Lung (tissue), 16 donors: ENCODE results near the gene CTDNEP1. TPM values are rescaled to one million over a fixed set of nuclear protein-coding genes. Genes with fewer than 3 reads are reported as not detected.

Experiments used
- ATAC-seq: fragments of 200-7000 bp; cut with Tn5 transposase; one replicate; pipeline ENCODE4 v1.9.1; 2020; ENCODE audit warnings: moderate number of reproducible peaks; ENCODE audit not compliant: insufficient read depth, low FRiP score
- DNase-seq, 3 donors: peaks; one replicate each; pipeline ENCODE4 v3.0.0-alpha.2; 2013 to 2017
- H3K27ac ChIP-seq, 2 donors: one replicate each; pipeline ENCODE4 v1.5.1; 2013; ENCODE audit warnings: mild to moderate bottlenecking in 2 of 2, moderate library complexity in 2 of 2, control low read depth in 1 of 2, inconsistent platforms in 1 of 2, low read depth in 1 of 2, low read length in 1 of 2
- H3K27me3 ChIP-seq, 3 donors: one replicate each; pipeline ENCODE4 v1.5.1; 2013; ENCODE audit warnings: low read length in 2 of 3; ENCODE audit not compliant: control insufficient read depth in 3 of 3, insufficient read depth in 3 of 3
- H3K36me3 ChIP-seq, 4 donors: one replicate each; pipeline ENCODE4 v1.5.1; 2013; ENCODE audit warnings: low read length in 4 of 4, mild to moderate bottlenecking in 1 of 4, moderate library complexity in 1 of 4; ENCODE audit not compliant: control insufficient read depth in 4 of 4, insufficient read depth in 4 of 4
- H3K4me1 ChIP-seq, 5 donors: one replicate each; pipeline ENCODE4 v1.5.1; 2013; ENCODE audit warnings: low read length in 5 of 5, mild to moderate bottlenecking in 2 of 5, moderate library complexity in 1 of 5; ENCODE audit not compliant: control insufficient read depth in 5 of 5, insufficient read depth in 5 of 5
- H3K4me3 ChIP-seq: one replicate; pipeline ENCODE4 v1.5.1; 2013; ENCODE audit warnings: mild to moderate bottlenecking, control low read depth, moderate library complexity
- H3K9ac ChIP-seq, 2 donors: one replicate each; pipeline ENCODE4 v1.5.1; 2013; ENCODE audit warnings: low read length in 2 of 2, control low read depth in 1 of 2; ENCODE audit not compliant: insufficient read depth in 1 of 2
- H3K9me3 ChIP-seq, 4 donors: one replicate each; pipeline ENCODE4 v1.5.1; 2013; ENCODE audit warnings: low read length in 3 of 4, mild to moderate bottlenecking in 1 of 4, moderate library complexity in 1 of 4; ENCODE audit not compliant: control insufficient read depth in 4 of 4, insufficient read depth in 3 of 4
- CTCF ChIP-seq: IDR thresholded peaks from 2 replicates; pipeline ENCODE4 v1.5.1; 2012; ENCODE audit warnings: mild to moderate bottlenecking; ENCODE audit errors: control extremely low read depth, extremely low read depth
- WGBS, 2 donors: extraction: QIAGEN DNeasy Blood & Tissue Kit; methylation state at CpG; one replicate each; pipeline ENCODE4 v1.1.7; 2013; 5-methylcytosine and 5-hydroxymethylcytosine counted together
- long read RNA-seq, 5 donors: transcript quantifications; one replicate each; lab custom pipeline, GENCODE V29; 2026
- polyA plus RNA-seq, 2 donors: library from polyadenylated mRNA; stranded (reverse); fragments of 200-250 nt; gene quantifications; one replicate each; pipeline ENCODE4 v1.2.1, GENCODE V29; 2013
- total RNA-seq, 2 donors: library from RNA; depleted of rRNA in 1 of 2; stranded (reverse); fragments of >200 nt in 1 of 2; gene quantifications; one replicate each; pipeline ENCODE4 v1.2.1, GENCODE V29; 2014 to 2021
- donor health status: control.
- donor health status: control.
- donor health status: Bipolar disorder and iron deficiency.
- donor health status: healthy.
- donor health status: DM: yes; HTN: yes; CAD: no.

Gene CTDNEP1
- 100 to 1,000 TPM in 1 of 2 donors, 10 to 100 TPM in 1; 76.0 to 126 TPM for total RNA-seq
- 100 to 1,000 TPM in 1 of 2 donors, 10 to 100 TPM in 1; 72.5 to 105 TPM for polyA plus RNA-seq
- long read RNA-seq, donor 1, transcript CTDNEP1-210 (8 exons, 1,708 nt) = major isoform, 55 of 125 reads
- long read RNA-seq, donor 1, partial matches to known transcripts = 66 of 125 reads
- long read RNA-seq, donor 1, other reads (novel, unspliced or antisense) = 0 of 125 reads
- long read RNA-seq, donor 2, transcript CTDNEP1-210 (8 exons, 1,708 nt) = major isoform, 12 of 22 reads
- long read RNA-seq, donor 2, partial matches to known transcripts = 9 of 22 reads
- long read RNA-seq, donor 2, other reads (novel, unspliced or antisense) = 0 of 22 reads
- long read RNA-seq, donor 3, transcript CTDNEP1-210 (8 exons, 1,708 nt) = major isoform, 26 of 76 reads
- long read RNA-seq, donor 3, partial matches to known transcripts = 49 of 76 reads
- long read RNA-seq, donor 3, other reads (novel, unspliced or antisense) = 0 of 76 reads
- long read RNA-seq, donor 4, transcript CTDNEP1-210 (8 exons, 1,708 nt) = major isoform, 11 of 21 reads
- long read RNA-seq, donor 4, partial matches to known transcripts = 7 of 21 reads
- long read RNA-seq, donor 4, other reads (novel, unspliced or antisense) = 0 of 21 reads
- long read RNA-seq, donor 5, transcript CTDNEP1-210 (8 exons, 1,708 nt) = major isoform, 41 of 55 reads
- long read RNA-seq, donor 5, partial matches to known transcripts = 10 of 55 reads
- long read RNA-seq, donor 5, other reads (novel, unspliced or antisense) = 0 of 55 reads

- Histone ChIP-seq H3K27ac (peak within 1 kb of the TSS; percentile 96 to 99), H3K27me3 (no peaks in the 10 kb centered on the region), H3K4me3 (peak within 1 kb of the TSS; percentile 90), H3K36me3 (peaks cover 0 to 18% (median 12%) of the 10 kb centered on the region in 4 donors), H3K9ac (peak within 1 kb of the TSS; percentile 77 to 97), H3K4me1 (peaks cover 0 to 26% (median 11%) of the 10 kb centered on the region in 5 donors), H3K9me3 (no peaks in the 10 kb centered on the region)
- peak; percentile 94 for ATAC-seq
- DNase-seq = peak; percentile 100
- no peak for TF ChIP-seq CTCF
- 1% methylated on average over 39 to 41 of the region's 41 CpGs for WGBS, 2 donors
Measured at GRCh38 chr17:7251661-7252175, at the start of gene CTDNEP1. Gene CTDNEP1 (minus strand): TSS chr17:7251734. CDS start chr17:7251296, 438 bp downstream.

- TF ChIP-seq CTCF = peak; percentile 96
- Histone ChIP-seq H3K9me3 (no peaks in the 10 kb centered on the region), H3K27me3 (peaks cover 0 to 36% (median 22%) of the 10 kb centered on the region in 3 donors), H3K36me3 (no peaks in the 10 kb centered on the region), H3K9ac (no peak overlapping the region), H3K4me3 (no peak overlapping the region), H3K27ac (peak overlapping the region in 1 of 2 donors; percentile 71), H3K4me1 (peaks cover 2 to 14% (median 11%) of the 10 kb centered on the region in 5 donors)
- ATAC-seq = peak; percentile 86
- 4 to 5% methylated on average over 50 to 51 of the region's 51 CpGs for WGBS, 2 donors
- peak; percentile 74 to 86 (median 83) for DNase-seq
Measured at GRCh38 chr17:7296189-7296861, 44.8 kb upstream of the CTDNEP1 start.

DNA sequence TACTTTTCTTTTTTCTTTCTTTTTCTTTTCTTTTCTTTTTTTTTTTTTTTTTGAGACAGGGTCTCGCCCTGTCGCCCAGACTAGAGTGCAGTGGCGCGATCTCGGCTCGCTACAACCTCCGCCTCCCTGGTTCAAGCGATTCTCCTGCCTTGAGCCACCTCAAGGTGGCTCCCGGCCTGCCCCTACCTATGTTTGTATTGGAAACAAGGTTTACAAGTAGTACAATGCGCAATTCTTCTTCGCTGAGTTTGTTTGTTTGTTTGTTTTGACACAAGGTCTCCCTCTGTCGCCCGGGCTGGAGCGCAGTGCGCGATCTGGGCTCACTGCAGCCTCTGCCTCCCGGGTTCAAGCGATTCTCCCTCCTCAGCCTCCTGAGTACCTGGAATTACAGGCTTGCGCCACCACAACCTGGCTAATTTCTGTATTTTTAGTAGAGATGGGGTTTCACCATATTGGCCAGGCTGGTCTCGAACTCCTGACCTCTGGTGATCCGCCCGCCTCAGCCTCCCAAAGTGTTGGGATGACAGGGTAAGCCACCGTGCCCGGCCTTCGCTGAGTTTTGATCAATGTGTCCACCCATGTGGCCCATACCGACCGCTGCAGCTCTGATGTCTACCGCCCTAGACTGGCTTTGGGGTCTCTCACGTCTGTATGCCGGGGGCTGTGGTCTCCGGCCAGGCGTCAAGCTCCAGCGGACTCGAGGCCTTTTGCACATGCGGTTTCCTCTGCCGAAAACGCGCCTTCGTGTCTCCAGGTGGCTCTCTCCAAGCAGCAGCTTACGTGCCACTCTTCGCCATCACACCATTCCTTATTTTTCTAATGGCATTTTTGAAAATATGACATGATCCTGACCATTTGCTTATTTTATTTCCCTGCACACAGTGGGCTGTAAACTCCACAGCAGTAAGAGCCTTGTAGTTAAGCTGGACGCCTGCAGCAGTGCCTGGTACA lies 44.0 kb upstream of the CTDNEP1 start:
- Histone ChIP-seq H3K4me3 (no peak overlapping the region), H3K27me3 (peaks cover 0 to 37% (median 22%) of the 10 kb centered on the region in 3 donors), H3K9me3 (no peaks in the 10 kb centered on the region), H3K27ac (peak overlapping the region in 1 of 2 donors; percentile 71), H3K36me3 (no peaks in the 10 kb centered on the region), H3K9ac (no peak overlapping the region), H3K4me1 (peaks cover 2 to 14% (median 11%) of the 10 kb centered on the region in 5 donors)
- 52 to 57% methylated on average over 42 of the region's 42 CpGs for WGBS, 2 donors
- TF ChIP-seq CTCF = no peak
- DNase-seq = no peak
- ATAC-seq = no peak
